ENCODE measurements around the gene OR5V1. TPM values are rescaled to one million over a fixed set of nuclear protein-coding genes. Genes with fewer than 3 reads are reported as not detected.
"Not testable (repeated sequence)": the region's sequence is repeated elsewhere in the genome, so short reads cannot be mapped to it uniquely, and the experiment has no call there.

Gene OR5V1
- total RNA-seq, 2 experiments from 2014 or later = not detected

GRCh38 chr6:29325777-29326176 is 42.9 kb downstream of the OR5V1 start:
- no peaks in the 10 kb centered on the region for H4K20me1 ChIP-seq (ENCODE audit: insufficient read depth, low read length)
- no peak overlapping the region for H3K27ac ChIP-seq (ENCODE audit: low read depth, low read length, poor library complexity, severe bottlenecking)
- BruUV-seq (replicated peaks) = no TSS peak
- H3K4me1 ChIP-seq (ENCODE audit: insufficient read depth, low read length, poor library complexity, severe bottlenecking) = no peaks in the 10 kb centered on the region
- H3K36me3 ChIP-seq (ENCODE audit: insufficient read depth, low read length) = no peaks in the 10 kb centered on the region
- ChIA-PET POLR2A (no interaction called here), CTCF (ENCODE audit: unreplicated experiment) (no interaction called here)
- TF ChIP-seq, protein P1, sequence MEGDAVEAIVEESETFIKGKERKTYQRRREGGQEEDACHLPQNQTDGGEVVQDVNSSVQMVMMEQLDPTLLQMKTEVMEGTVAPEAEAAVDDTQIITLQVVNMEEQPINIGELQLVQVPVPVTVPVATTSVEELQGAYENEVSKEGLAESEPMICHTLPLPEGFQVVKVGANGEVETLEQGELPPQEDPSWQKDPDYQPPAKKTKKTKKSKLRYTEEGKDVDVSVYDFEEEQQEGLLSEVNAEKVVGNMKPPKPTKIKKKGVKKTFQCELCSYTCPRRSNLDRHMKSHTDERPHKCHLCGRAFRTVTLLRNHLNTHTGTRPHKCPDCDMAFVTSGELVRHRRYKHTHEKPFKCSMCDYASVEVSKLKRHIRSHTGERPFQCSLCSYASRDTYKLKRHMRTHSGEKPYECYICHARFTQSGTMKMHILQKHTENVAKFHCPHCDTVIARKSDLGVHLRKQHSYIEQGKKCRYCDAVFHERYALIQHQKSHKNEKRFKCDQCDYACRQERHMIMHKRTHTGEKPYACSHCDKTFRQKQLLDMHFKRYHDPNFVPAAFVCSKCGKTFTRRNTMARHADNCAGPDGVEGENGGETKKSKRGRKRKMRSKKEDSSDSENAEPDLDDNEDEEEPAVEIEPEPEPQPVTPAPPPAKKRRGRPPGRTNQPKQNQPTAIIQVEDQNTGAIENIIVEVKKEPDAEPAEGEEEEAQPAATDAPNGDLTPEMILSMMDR (conservative IDR thresholded peaks at IDR 0.05; ENCODE audit: low read length) = no peak
- TF ChIP-seq EZH2phosphoT487 (IDR thresholded peaks at IDR 0.05; ENCODE audit: borderline replicate concordance, low read depth, low read length) = no peak
- H3K9me2 ChIP-seq (ENCODE audit: insufficient read depth, low read length) = no peaks in the 10 kb centered on the region
- H3K4me3 ChIP-seq (ENCODE audit: low read depth, low read length, poor library complexity, severe bottlenecking) = no peak overlapping the region
- H3K9me3 ChIP-seq (ENCODE audit: low read length) = no peaks in the 10 kb centered on the region
- no peak overlapping the region for H3K4me2 ChIP-seq (ENCODE audit: low read length)
- H3K79me2 ChIP-seq (ENCODE audit: insufficient read depth, low read depth, low read length) = no peaks in the 10 kb centered on the region
- DNase-seq (ENCODE audit: low spot score) = no peak
- intact Hi-C loops (cut with micrococcal nuclease; ENCODE audit: unreplicated experiment) = no loop called here
- no peak overlapping the region for H2AFZ ChIP-seq (ENCODE audit: low read length)

- DNase-seq (ENCODE audit: low spot score); CTCF ChIA-PET (ENCODE audit: unreplicated experiment); H3K9me2 ChIP-seq (ENCODE audit: insufficient read depth, low read length); H4K20me1 ChIP-seq (ENCODE audit: insufficient read depth, low read length); H2AFZ ChIP-seq (ENCODE audit: low read length); BruUV-seq (replicated peaks); H3K4me3 ChIP-seq (ENCODE audit: low read depth, low read length, poor library complexity, severe bottlenecking); intact Hi-C loops (cut with micrococcal nuclease; ENCODE audit: unreplicated experiment); H3K79me2 ChIP-seq (ENCODE audit: insufficient read depth, low read depth, low read length); H3K4me1 ChIP-seq (ENCODE audit: insufficient read depth, low read length, poor library complexity, severe bottlenecking); H3K36me3 ChIP-seq (ENCODE audit: insufficient read depth, low read length); H3K9me3 ChIP-seq (ENCODE audit: low read length); H3K27ac ChIP-seq (ENCODE audit: low read depth, low read length, poor library complexity, severe bottlenecking); H3K4me2 ChIP-seq (ENCODE audit: low read length); POLR2A ChIA-PET: not testable (repeated sequence)
Observed at GRCh38 chr6:29323332-29323731, 45.3 kb downstream of the OR5V1 start.

GRCh38 chr6:29319931-29320330 is 48.7 kb downstream of the OR5V1 start:
- no peak overlapping the region for H3K27ac ChIP-seq (ENCODE audit: low read depth, low read length, poor library complexity, severe bottlenecking)
- ChIA-PET CTCF (ENCODE audit: unreplicated experiment) (interaction anchor here (0.6 kb wide), 1 partner anchor 12 kb away, joined by 4 read pairs; no protein-coding TSS in a partner anchor), POLR2A (interaction anchor here (0.8 kb wide), 1 partner anchor 9 kb away, joined by 3 read pairs; no protein-coding TSS in a partner anchor)
- H3K4me3 ChIP-seq (ENCODE audit: low read depth, low read length, poor library complexity, severe bottlenecking) = no peak overlapping the region
- no peaks in the 10 kb centered on the region for H3K9me2 ChIP-seq (ENCODE audit: insufficient read depth, low read length)
- H3K36me3 ChIP-seq (ENCODE audit: insufficient read depth, low read length) = no peaks in the 10 kb centered on the region
- no peaks in the 10 kb centered on the region for H4K20me1 ChIP-seq (ENCODE audit: insufficient read depth, low read length)
- H3K4me2 ChIP-seq (ENCODE audit: low read length) = no peak overlapping the region
- no peak overlapping the region for H2AFZ ChIP-seq (ENCODE audit: low read length)
- no peak for DNase-seq (ENCODE audit: low spot score)
- no peaks in the 10 kb centered on the region for H3K4me1 ChIP-seq (ENCODE audit: insufficient read depth, low read length, poor library complexity, severe bottlenecking)
- no peaks in the 10 kb centered on the region for H3K9me3 ChIP-seq (ENCODE audit: low read length)
- no TSS peak for BruUV-seq (replicated peaks)
- H3K79me2 ChIP-seq (ENCODE audit: insufficient read depth, low read depth, low read length) = no peaks in the 10 kb centered on the region
- TF ChIP-seq, protein P1 (conservative IDR thresholded peaks at IDR 0.05; ENCODE audit: low read length) = no peak
- no peak for TF ChIP-seq EZH2phosphoT487 (IDR thresholded peaks at IDR 0.05; ENCODE audit: borderline replicate concordance, low read depth, low read length)
- intact Hi-C loops (cut with micrococcal nuclease; ENCODE audit: unreplicated experiment) = no loop called here

Other genes with a start within 250 kb of the OR5V1 start
- not detected in 2 replicates for gene OR2J2, start 198.0 kb downstream of the OR5V1 start, total RNA-seq (2014; rRNA removed; shearing (Covaris generic))
- gene OR2J2, start 198.0 kb downstream of the OR5V1 start, total RNA-seq (2022) = not detected in 2 replicates
- not detected in 2 replicates for gene OR14J1, start 67.2 kb downstream of the OR5V1 start, total RNA-seq (2014; rRNA removed; shearing (Covaris generic))
- gene OR14J1, start 67.2 kb downstream of the OR5V1 start, total RNA-seq (2022) = not detected in 2 replicates
- gene OR12D3, start 6.4 kb upstream of the OR5V1 start, total RNA-seq (2014; rRNA removed; shearing (Covaris generic)) = not detected in 2 replicates
- gene OR12D3, start 6.4 kb upstream of the OR5V1 start, total RNA-seq (2022) = not detected in 2 replicates
- not detected in 2 replicates for gene OR12D2, start 26.8 kb upstream of the OR5V1 start, total RNA-seq (2014; rRNA removed; shearing (Covaris generic))
- gene OR12D2, start 26.8 kb upstream of the OR5V1 start, total RNA-seq (2022) = not detected in 2 replicates
- gene OR12D1, start 46.1 kb upstream of the OR5V1 start, total RNA-seq (2014; rRNA removed; shearing (Covaris generic)) = not detected in 2 replicates
- gene OR12D1, start 46.1 kb upstream of the OR5V1 start, total RNA-seq (2022) = not detected in 2 replicates
- gene OR10C1, start 70.4 kb upstream of the OR5V1 start, total RNA-seq (2014; rRNA removed; shearing (Covaris generic)) = not detected in 2 replicates
- gene OR10C1, start 70.4 kb upstream of the OR5V1 start, total RNA-seq (2022) = not detected in 2 replicates
- not detected in 2 replicates for gene OR11A1, start 88.2 kb upstream of the OR5V1 start, total RNA-seq (2014; rRNA removed; shearing (Covaris generic))
- not detected in 2 replicates for gene OR11A1, start 88.2 kb upstream of the OR5V1 start, total RNA-seq (2022)
- not detected in 2 replicates for gene OR2H1, start 88.3 kb upstream of the OR5V1 start, total RNA-seq (2014; rRNA removed; shearing (Covaris generic))
- gene OR2H1, start 88.3 kb upstream of the OR5V1 start, total RNA-seq (2022) = not detected in 2 replicates
- gene MAS1L, start 119.1 kb upstream of the OR5V1 start, total RNA-seq (2014; rRNA removed; shearing (Covaris generic)) = not detected in 2 replicates
- not detected in 2 replicates for gene MAS1L, start 119.1 kb upstream of the OR5V1 start, total RNA-seq (2022)
- not detected in 2 replicates for gene UBD, start 190.9 kb upstream of the OR5V1 start, total RNA-seq (2014; rRNA removed; shearing (Covaris generic))
- not detected in 2 replicates for gene UBD, start 190.9 kb upstream of the OR5V1 start, total RNA-seq (2022)
- gene OR2H2, start 216.3 kb upstream of the OR5V1 start, total RNA-seq (2014; rRNA removed; shearing (Covaris generic)) = not detected in 2 replicates
- gene OR2H2, start 216.3 kb upstream of the OR5V1 start, total RNA-seq (2022) = not detected in 2 replicates

Data from OCI-LY7 (cell line).